HepG2 (cell line): ENCODE results near the gene SNRNP48. TPM values are rescaled to one million over a fixed set of nuclear protein-coding genes. Genes with fewer than 3 reads are reported as not detected.

Experiments used
- ATF5 ChIP-seq: sonication (generic); formaldehyde crosslinking; IDR thresholded peaks from 2 replicates; pipeline ENCODE4 v1.4.0; 2020; ENCODE audit warnings: mild to moderate bottlenecking, low read depth, missing genetic modification reagents
- HES4 ChIP-seq: sonication (generic); formaldehyde crosslinking; IDR thresholded peaks from 2 replicates; pipeline ENCODE4 v1.9.0; 2021; ENCODE audit warnings: mild to moderate bottlenecking, missing genetic modification reagents, borderline replicate concordance
- HNF4A ChIP-seq: sonication (generic); formaldehyde crosslinking; IDR thresholded peaks from 2 replicates; pipeline ENCODE4 v1.4.0; 2020; ENCODE audit warnings: missing genetic modification reagents
- KMT2B ChIP-seq: IDR thresholded peaks from 2 replicates; pipeline ENCODE4 v1.6.1; 2016; ENCODE audit warnings: missing genetic modification reagents, missing compliant biosample characterization
- NR3C1 ChIP-seq: sonication (generic); formaldehyde crosslinking; IDR thresholded peaks from 2 replicates; pipeline ENCODE4 v1.4.0; 2020; ENCODE audit warnings: missing genetic modification reagents
- POLR2AphosphoS2 ChIP-seq: IDR thresholded peaks from 2 replicates; pipeline ENCODE4 v1.6.1; 2011; ENCODE audit warnings: low read depth, low read length, improper control_type of control experiment
- SPEN ChIP-seq: sonication (generic); formaldehyde crosslinking; IDR thresholded peaks from 2 replicates; pipeline ENCODE4 v1.5.1; 2020; ENCODE audit warnings: low read depth, mild to moderate bottlenecking, missing genetic modification reagents
- THAP9 ChIP-seq: sonication (generic); formaldehyde crosslinking; IDR thresholded peaks from 2 replicates; pipeline ENCODE4; 2020; ENCODE audit warnings: missing genetic modification reagents, mild to moderate bottlenecking, borderline replicate concordance
- ZBTB4 ChIP-seq: sonication (generic); formaldehyde crosslinking; IDR thresholded peaks from 2 replicates; pipeline ENCODE4 v1.4.0; 2020; ENCODE audit warnings: missing genetic modification reagents, mild to moderate bottlenecking, borderline replicate concordance
- ZHX1 ChIP-seq: sonication (generic); formaldehyde crosslinking; IDR thresholded peaks from 2 replicates; pipeline ENCODE4 v1.8.1; 2022; ENCODE audit warnings: low read depth, mild to moderate bottlenecking, missing genetic modification reagents
- ZMYM4 ChIP-seq: sonication (generic); formaldehyde crosslinking; IDR thresholded peaks from 2 replicates; pipeline ENCODE4 v1.8.1; 2023; ENCODE audit warnings: mild to moderate bottlenecking, missing genetic modification reagents
- ZNF205 ChIP-seq: IDR thresholded peaks from 2 replicates; pipeline ENCODE4 v1.6.1; 2018; ENCODE audit warnings: missing biosample characterization, missing genetic modification reagents
- ZNF343 ChIP-seq: sonication (generic); formaldehyde crosslinking; IDR thresholded peaks from 2 replicates; pipeline ENCODE4 v1.4.0; 2020; ENCODE audit warnings: mild to moderate bottlenecking, missing genetic modification reagents
- ZNF362 ChIP-seq: sonication (generic); formaldehyde crosslinking; IDR thresholded peaks from 2 replicates; pipeline ENCODE4 v1.4.0; 2020; ENCODE audit warnings: missing genetic modification reagents, mild to moderate bottlenecking, borderline replicate concordance
- ZNF709 ChIP-seq: sonication (generic); formaldehyde crosslinking; IDR thresholded peaks from 2 replicates; pipeline ENCODE4 v1.5.0; 2020; ENCODE audit warnings: mild to moderate bottlenecking, missing genetic modification reagents
- ZNF761 ChIP-seq: sonication (generic); formaldehyde crosslinking; conservative IDR thresholded peaks from 2 replicates; pipeline ENCODE4 v1.4.0; 2020; ENCODE audit warnings: mild to moderate bottlenecking, missing genetic modification reagents
- ZNF766 ChIP-seq: sonication (generic); formaldehyde crosslinking; IDR thresholded peaks from 2 replicates; pipeline ENCODE4 v1.5.0; 2020; ENCODE audit warnings: missing genetic modification reagents, borderline replicate concordance
- ZNF777 ChIP-seq: sonication (generic); formaldehyde crosslinking; IDR thresholded peaks from 2 replicates; pipeline ENCODE4 v1.4.0; 2020; ENCODE audit warnings: missing genetic modification reagents
- polyA plus RNA-seq, 8 experiments: library from polyadenylated mRNA; depleted of rRNA in 3 of 8; stranded (reverse) in 7 of 8; unstranded in 1 of 8; fragments of >200 nt; fragmentation: Illumina TruSeq in 4 of 8; extraction: Trizol in 4 of 8; gene quantifications; 2 replicates each; pipeline versions ENCODE4 v1.2.1 to v1.2.3, GENCODE V29; 2011 to 2016; ENCODE audit warnings: low read depth in 4 of 8, missing spikeins in 1 of 8, mixed read lengths in 1 of 8; ENCODE audit not compliant: insufficient read depth in 1 of 8
- total RNA-seq, 5 experiments: library from RNA; depleted of rRNA; stranded (reverse); fragments of >200 nt; fragmentation: Illumina TruSeq; extraction: Trizol; gene quantifications; 2 replicates each; pipeline ENCODE4 v1.2.3, GENCODE V29; 2016; ENCODE audit warnings: low read depth in 1 of 5

SNRNP48 gene
- total and polyA plus RNA-seq, 2 of the 13 experiments (the other 11 are each of a cell fraction or from before 2014, with no cell fraction given) = 17.5 to 47.5 TPM

GRCh38 chr6:7542874-7543624, 46.9 kb upstream of the SNRNP48 start (continued):
- TF ChIP-seq ZBTB4 (CRISPR knock-in tag) = no peak
- TF ChIP-seq THAP9 = no peak; the same call in 1 of the 2 replicates
- TF ChIP-seq ATF5 (CRISPR knock-in tag) = no peak
- no peak for TF ChIP-seq ZNF766
- TF ChIP-seq ZHX1 = no peak
- TF ChIP-seq HES4 (CRISPR knock-in tag) = peak; percentile 60; the same call in 1 of the 2 replicates
- TF ChIP-seq ZNF343 (CRISPR knock-in tag) = no peak
- TF ChIP-seq ZMYM4 = peak; percentile 60; the same call in 1 of the 2 replicates
- peak; percentile 47; the same call in 1 of the 2 replicates for TF ChIP-seq SPEN (CRISPR knock-in tag)
- TF ChIP-seq NR3C1 (CRISPR knock-in tag) = no peak
- TF ChIP-seq POLR2AphosphoS2 = no peak
- peak; percentile 57 for TF ChIP-seq KMT2B (CRISPR knock-in tag)
- TF ChIP-seq HNF4A (CRISPR knock-in tag) = no peak
- no peak for TF ChIP-seq ZNF709 (CRISPR knock-in tag)
- TF ChIP-seq ZNF777 (CRISPR knock-in tag) = peak; percentile 62; the same call in 1 of the 2 replicates
- no peak for TF ChIP-seq ZNF205 (CRISPR knock-in tag)
- peak; percentile 51; the same call in 1 of the 2 replicates for TF ChIP-seq ZNF761
- peak; percentile 37; the same call in 1 of the 2 replicates for TF ChIP-seq ZNF362
